ENCODE measurements around the gene LPIN2. TPM values are rescaled to one million over a fixed set of nuclear protein-coding genes. Genes with fewer than 3 reads are reported as not detected.
"Not testable (repeated sequence)": the region's sequence is repeated elsewhere in the genome, so short reads cannot be mapped to it uniquely, and the experiment has no call there.

Gene LPIN2
- total RNA-seq, 1 donor from 2014 or later = 19.0 TPM

- no peak for DNase-seq (ENCODE audit: low read depth, low spot score)
These were observed 2.9 kb downstream of the LPIN2 start for GRCh38 chr18:3010086-3010485.

- DNase-seq (ENCODE audit: low read depth, low spot score) = peak; percentile 26
These were observed 4.4 kb downstream of the LPIN2 start for GRCh38 chr18:3008541-3008940.

GRCh38 chr18:3007491-3007890 is 5.5 kb downstream of the LPIN2 start:
- no peak for DNase-seq (ENCODE audit: low read depth, low spot score)

GRCh38 chr18:3005462-3005861 is 7.5 kb downstream of the LPIN2 start:
- no peak for DNase-seq (ENCODE audit: low read depth, low spot score)

- DNase-seq (ENCODE audit: low read depth, low spot score) = not testable (repeated sequence)
These were observed 9.2 kb downstream of the LPIN2 start for GRCh38 chr18:3003766-3004165.

GRCh38 chr18:3002732-3003131 is 10.2 kb downstream of the LPIN2 start:
- DNase-seq (ENCODE audit: low read depth, low spot score) = no peak

- DNase-seq (ENCODE audit: low read depth, low spot score) = no peak
These were observed 14.3 kb downstream of the LPIN2 start for GRCh38 chr18:2998644-2999043.

- DNase-seq (ENCODE audit: low read depth, low spot score) = no peak
These were observed 14.9 kb downstream of the LPIN2 start for GRCh38 chr18:2997846-2998564.

GRCh38 chr18:2997429-2997828 is 15.5 kb downstream of the LPIN2 start:
- DNase-seq (ENCODE audit: low read depth, low spot score) = no peak

GRCh38 chr18:2994603-2995432 is 18.1 kb downstream of the LPIN2 start:
- no peak for DNase-seq (ENCODE audit: low read depth, low spot score)

- DNase-seq (ENCODE audit: low read depth, low spot score) = no peak
These were observed 18.8 kb downstream of the LPIN2 start for GRCh38 chr18:2994020-2994589.

GRCh38 chr18:2992995-2993877 is 19.7 kb downstream of the LPIN2 start:
- DNase-seq (ENCODE audit: low read depth, low spot score) = no peak

GRCh38 chr18:2990956-2991640 is 21.8 kb downstream of the LPIN2 start:
- DNase-seq (ENCODE audit: low read depth, low spot score) = no peak

GRCh38 chr18:2987876-2988790 is 24.8 kb downstream of the LPIN2 start:
- no peak for DNase-seq (ENCODE audit: low read depth, low spot score)

GRCh38 chr18:2986150-2986865 is 26.6 kb downstream of the LPIN2 start:
- no peak for DNase-seq (ENCODE audit: low read depth, low spot score)

- no peak for DNase-seq (ENCODE audit: low read depth, low spot score)
These were observed 27.3 kb downstream of the LPIN2 start for GRCh38 chr18:2985628-2986027.

GRCh38 chr18:2984703-2985261 is 28.2 kb downstream of the LPIN2 start:
- DNase-seq (ENCODE audit: low read depth, low spot score) = no peak

GRCh38 chr18:2984091-2984490 is 28.9 kb downstream of the LPIN2 start:
- DNase-seq (ENCODE audit: low read depth, low spot score) = no peak

GRCh38 chr18:2983296-2983695 is 29.6 kb downstream of the LPIN2 start:
- DNase-seq (ENCODE audit: low read depth, low spot score) = no peak

Measured in pulmonary artery endothelial cell (primary cell).